ENCODE measurements around the gene BEST1. TPM values are rescaled to one million over a fixed set of nuclear protein-coding genes. Genes with fewer than 3 reads are reported as not detected.
"Not testable (repeated sequence)": the region's sequence is repeated elsewhere in the genome, so short reads cannot be mapped to it uniquely, and the experiment has no call there.

BEST1 gene
- total and polyA plus RNA-seq, 4 donors: 7.3 to 21.0 (median 12.7) TPM

DNA sequence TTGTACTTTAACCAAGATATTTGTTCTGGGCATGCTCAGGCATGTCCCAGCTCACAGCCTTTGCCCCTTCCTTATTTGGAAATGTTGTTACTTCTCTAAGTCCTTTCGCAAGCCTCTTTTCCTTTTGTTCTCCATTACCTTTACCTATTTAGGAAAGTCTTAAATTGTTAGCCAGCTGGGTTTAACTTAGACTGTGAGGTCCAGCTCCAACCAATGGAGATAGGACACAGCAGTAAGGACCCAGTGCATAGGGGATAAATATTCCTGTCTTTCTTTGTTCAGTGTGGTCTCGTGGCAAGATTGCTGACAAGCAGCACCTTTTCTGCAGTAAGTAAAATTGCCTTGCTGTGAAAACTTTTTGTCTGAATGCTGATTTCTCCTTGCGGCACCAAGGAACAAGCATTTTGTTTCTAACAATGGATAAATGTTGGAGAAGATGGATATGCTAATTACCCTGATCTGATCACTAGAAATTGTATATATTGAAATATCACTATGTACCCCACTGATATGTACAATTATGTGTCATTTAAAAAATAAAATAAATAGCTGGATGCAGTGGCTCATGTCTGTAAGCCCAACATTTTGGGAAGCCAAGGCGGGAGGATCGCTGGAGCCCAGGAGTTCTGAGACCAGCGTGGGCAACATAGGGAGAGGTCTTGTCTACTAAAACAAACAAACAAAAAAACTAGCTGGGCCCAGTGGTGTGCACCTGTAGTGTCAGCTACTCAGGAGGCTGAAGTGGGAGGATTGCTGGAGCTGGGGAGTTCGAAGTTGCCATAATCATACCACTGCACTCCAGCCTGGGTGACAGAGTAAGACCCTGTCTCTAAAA, 49.2 kb downstream of the BEST1 start:
- Histone ChIP-seq H3K27me3 (ENCODE audit: control insufficient read depth, insufficient read depth, low read length) (no peaks in the 10 kb centered on the region), H3K36me3 (ENCODE audit: control insufficient read depth, insufficient read depth, low read length) (no peaks in the 10 kb centered on the region), H3K9me3 (ENCODE audit: control insufficient read depth, insufficient read depth, low read length) (no peaks in the 10 kb centered on the region), H3K4me1 (ENCODE audit: control insufficient read depth, insufficient read depth, low read length) (peaks cover 4% of the 10 kb centered on the region), H3K4me3 (ENCODE audit: low read depth, low read length) (no peak overlapping the region), H3K27ac (ENCODE audit: low read depth, low read length) (no peak overlapping the region)
- 100% methylated on average over 2 of the region's 7 CpGs for WGBS (ENCODE audit: insufficient coverage)
- DNase-seq (ENCODE audit: low read depth in 4 of 6, low spot score in 6 of 6): no peak

DNA sequence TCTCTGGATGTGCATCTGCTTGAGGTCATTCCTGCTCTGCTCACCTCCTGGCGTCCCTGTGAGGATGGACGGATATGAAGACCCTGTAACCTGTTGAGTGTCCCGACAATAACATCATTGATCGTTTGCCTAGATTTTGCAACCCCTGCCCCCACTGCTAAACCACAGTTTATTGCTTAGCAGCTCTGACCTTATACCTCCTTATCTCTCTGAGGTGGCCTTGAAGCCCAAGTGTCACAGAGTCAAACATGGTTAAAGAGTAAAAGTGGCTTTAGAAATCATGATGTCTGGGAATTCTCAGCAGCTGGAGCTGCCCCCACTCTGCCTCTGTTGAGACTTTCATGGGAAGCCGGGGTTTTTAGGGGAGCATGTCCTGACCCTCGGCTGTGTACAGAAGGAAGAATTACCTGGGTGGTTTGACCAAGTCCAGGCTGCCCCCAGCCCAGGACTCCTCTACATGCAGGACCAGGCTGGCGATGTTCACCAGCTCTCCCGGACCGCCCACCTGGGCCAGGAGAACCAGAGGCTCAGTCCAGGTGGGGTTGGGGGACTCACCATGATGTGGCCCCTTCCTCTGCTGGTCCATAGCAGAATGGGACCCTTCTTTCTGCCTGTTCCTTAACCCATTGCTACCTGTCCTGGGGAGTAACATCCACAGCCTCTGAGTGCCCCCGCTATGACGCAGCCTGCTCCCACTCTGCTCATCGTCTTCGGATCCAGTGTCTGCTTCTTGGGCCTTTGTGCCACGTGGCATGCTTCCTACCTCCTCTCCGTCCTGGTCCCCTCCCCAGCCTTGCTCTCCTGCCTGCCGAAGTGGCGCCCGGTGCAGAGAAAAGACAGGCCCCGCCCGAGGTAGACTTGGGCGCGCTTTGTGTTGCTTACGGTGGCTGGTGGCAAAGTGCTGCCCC, 50.6 kb downstream of the BEST1 start:
- Histone ChIP-seq H3K9me3 (ENCODE audit: control insufficient read depth, insufficient read depth, low read length) (no peaks in the 10 kb centered on the region), H3K4me1 (ENCODE audit: control insufficient read depth, insufficient read depth, low read length) (peaks cover 8% of the 10 kb centered on the region), H3K27ac (ENCODE audit: low read depth, low read length) (no peak overlapping the region), H3K27me3 (ENCODE audit: control insufficient read depth, insufficient read depth, low read length) (no peaks in the 10 kb centered on the region), H3K4me3 (ENCODE audit: low read depth, low read length) (no peak overlapping the region), H3K36me3 (ENCODE audit: control insufficient read depth, insufficient read depth, low read length) (no peaks in the 10 kb centered on the region)
- 92% methylated on average over 20 of the region's 23 CpGs for WGBS (ENCODE audit: insufficient coverage)
- no peak for DNase-seq (ENCODE audit: low read depth in 4 of 6, low spot score in 6 of 6)

DNA sequence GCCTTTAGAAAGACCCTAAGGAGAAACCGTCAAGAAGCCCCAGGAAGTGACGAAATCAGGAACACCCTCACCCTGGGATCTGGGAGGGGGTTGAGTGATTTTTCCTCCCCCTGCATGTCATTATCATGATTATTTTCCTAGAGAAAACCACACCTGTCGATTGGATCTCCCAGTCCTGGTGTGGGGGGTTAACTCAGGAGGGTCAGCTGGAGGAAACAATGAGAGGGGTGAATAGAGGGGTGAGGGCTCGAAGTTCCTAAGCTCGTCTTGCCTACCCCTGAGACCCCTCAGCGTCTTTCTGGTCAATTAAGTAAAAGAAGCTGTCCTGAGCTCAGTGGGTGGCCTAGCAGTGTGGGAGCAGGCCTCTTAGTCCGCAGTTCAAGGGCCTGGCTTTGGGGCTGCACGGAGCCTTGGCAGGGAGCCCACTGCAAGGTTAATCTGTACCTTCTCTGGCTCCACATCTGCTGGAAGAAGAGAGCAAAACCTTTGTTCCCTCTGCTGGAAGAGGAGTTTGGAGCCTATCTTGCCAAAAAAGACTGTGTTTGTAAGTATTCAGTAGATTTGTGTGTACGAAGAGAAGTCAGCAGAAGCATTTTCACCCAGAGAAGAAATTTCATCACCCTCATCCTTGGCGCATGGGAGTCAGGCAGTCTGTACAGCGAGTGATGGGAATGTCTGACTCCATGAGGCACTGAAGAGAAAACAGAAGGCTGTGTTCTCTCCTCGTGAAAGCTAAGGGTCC, 51.5 kb downstream of the BEST1 start:
- no peak overlapping the region for H3K27ac ChIP-seq (ENCODE audit: low read depth, low read length)

DNA sequence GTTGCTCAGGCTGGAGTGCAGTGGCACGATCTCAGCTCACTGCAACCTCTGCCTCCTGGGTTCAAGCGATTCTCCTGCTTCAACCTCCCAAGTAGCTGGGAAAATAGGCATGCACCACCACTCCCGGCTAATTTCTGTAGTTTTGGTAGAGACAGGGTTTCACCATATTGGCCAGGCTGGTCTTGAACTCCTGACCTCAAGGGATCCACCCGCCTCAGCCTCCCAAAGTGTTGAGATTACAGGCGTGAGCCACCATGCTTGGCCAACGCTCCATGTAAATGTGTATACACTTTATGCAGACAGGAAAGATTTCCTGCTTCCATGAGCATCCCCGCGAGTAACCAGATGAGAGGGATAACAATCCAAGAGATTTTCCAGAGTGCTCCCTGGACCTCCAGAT, 52.1 kb downstream of the BEST1 start:
- not testable (repeated sequence) for H3K36me3 ChIP-seq (ENCODE audit: control insufficient read depth, insufficient read depth, low read length); H3K27me3 ChIP-seq (ENCODE audit: control insufficient read depth, insufficient read depth, low read length); DNase-seq (ENCODE audit: low read depth in 4 of 6, low spot score in 6 of 6); H3K27ac ChIP-seq (ENCODE audit: low read depth, low read length); H3K9me3 ChIP-seq (ENCODE audit: control insufficient read depth, insufficient read depth, low read length); H3K4me3 ChIP-seq (ENCODE audit: low read depth, low read length); H3K4me1 ChIP-seq (ENCODE audit: control insufficient read depth, insufficient read depth, low read length)
- 96% methylated on average over 6 of the region's 8 CpGs for WGBS (ENCODE audit: insufficient coverage)

More for the DNA sequence above, 51.5 kb downstream of the BEST1 start:
- WGBS (ENCODE audit: insufficient coverage): 26% methylated on average over 8 of the region's 12 CpGs
- H3K27me3 ChIP-seq (ENCODE audit: control insufficient read depth, insufficient read depth, low read length): no peaks in the 10 kb centered on the region
- peaks cover 8% of the 10 kb centered on the region for H3K4me1 ChIP-seq (ENCODE audit: control insufficient read depth, insufficient read depth, low read length)
- H3K36me3 ChIP-seq (ENCODE audit: control insufficient read depth, insufficient read depth, low read length): no peaks in the 10 kb centered on the region
- H3K9me3 ChIP-seq (ENCODE audit: control insufficient read depth, insufficient read depth, low read length): no peaks in the 10 kb centered on the region
- no peak overlapping the region for H3K4me3 ChIP-seq (ENCODE audit: low read depth, low read length)
- peak in 2 of 6 donors; percentile 17 to 32 for DNase-seq (ENCODE audit: low read depth in 4 of 6, low spot score in 6 of 6)

DNA sequence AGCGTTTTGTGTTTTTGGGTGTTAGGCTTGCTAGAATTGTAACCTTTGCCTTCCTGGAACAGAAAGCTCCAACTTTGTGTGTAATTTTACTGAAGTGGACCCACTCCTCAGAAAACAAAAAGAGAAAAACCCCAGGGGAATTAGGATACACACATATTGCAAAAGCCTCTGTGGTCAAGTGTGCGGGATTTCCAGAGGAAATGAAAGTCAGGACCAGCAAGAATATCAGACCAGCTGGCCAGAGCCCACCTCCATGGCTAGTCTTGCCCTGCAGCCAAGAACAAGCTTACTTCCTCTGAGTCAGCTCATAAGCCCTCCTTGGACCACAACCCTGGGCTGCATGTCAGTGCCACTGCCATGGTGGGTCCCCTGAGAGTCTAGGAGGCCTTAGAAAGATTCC, 54.3 kb downstream of the BEST1 start:
- H3K27ac ChIP-seq (ENCODE audit: low read depth, low read length): no peak overlapping the region
- H3K36me3 ChIP-seq (ENCODE audit: control insufficient read depth, insufficient read depth, low read length): no peaks in the 10 kb centered on the region
- no peak overlapping the region for H3K4me3 ChIP-seq (ENCODE audit: low read depth, low read length)
- no peak for DNase-seq (ENCODE audit: low read depth in 4 of 6, low spot score in 6 of 6)
- no CpG with 5 or more reads among the region's 2 CpGs for WGBS (ENCODE audit: insufficient coverage)
- no peaks in the 10 kb centered on the region for H3K27me3 ChIP-seq (ENCODE audit: control insufficient read depth, insufficient read depth, low read length)
- no peaks in the 10 kb centered on the region for H3K9me3 ChIP-seq (ENCODE audit: control insufficient read depth, insufficient read depth, low read length)
- H3K4me1 ChIP-seq (ENCODE audit: control insufficient read depth, insufficient read depth, low read length): peaks cover 8% of the 10 kb centered on the region

DNA sequence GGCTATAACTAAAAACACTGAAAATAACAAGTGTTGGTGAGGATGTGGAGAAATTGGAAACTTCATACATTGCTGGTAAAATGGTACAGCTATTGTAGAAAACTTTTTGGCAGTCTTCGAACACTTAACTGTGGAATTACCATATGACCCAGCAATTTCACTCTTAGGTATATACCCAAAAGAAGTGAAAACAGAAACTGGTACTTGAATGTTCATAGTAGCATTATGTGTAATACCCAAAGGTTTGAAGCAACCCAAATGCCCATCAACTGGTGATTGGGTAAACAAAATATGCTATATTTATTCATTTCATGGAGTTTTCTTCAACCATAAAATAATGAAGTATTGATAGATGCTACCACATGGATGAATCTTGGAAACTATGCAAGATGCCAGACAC, 58.0 kb downstream of the BEST1 start:
- Histone ChIP-seq H3K4me1 (ENCODE audit: control insufficient read depth, insufficient read depth, low read length) (peaks cover 6% of the 10 kb centered on the region), H3K27me3 (ENCODE audit: control insufficient read depth, insufficient read depth, low read length) (no peaks in the 10 kb centered on the region), H3K27ac (ENCODE audit: low read depth, low read length) (no peak overlapping the region), H3K9me3 (ENCODE audit: control insufficient read depth, insufficient read depth, low read length) (no peaks in the 10 kb centered on the region), H3K4me3 (ENCODE audit: low read depth, low read length) (no peak overlapping the region), H3K36me3 (ENCODE audit: control insufficient read depth, insufficient read depth, low read length) (no peaks in the 10 kb centered on the region)
- DNase-seq (ENCODE audit: low read depth in 4 of 6, low spot score in 6 of 6): no peak
- WGBS (ENCODE audit: insufficient coverage): no CpG with 5 or more reads among the region's 1 CpG

DNA sequence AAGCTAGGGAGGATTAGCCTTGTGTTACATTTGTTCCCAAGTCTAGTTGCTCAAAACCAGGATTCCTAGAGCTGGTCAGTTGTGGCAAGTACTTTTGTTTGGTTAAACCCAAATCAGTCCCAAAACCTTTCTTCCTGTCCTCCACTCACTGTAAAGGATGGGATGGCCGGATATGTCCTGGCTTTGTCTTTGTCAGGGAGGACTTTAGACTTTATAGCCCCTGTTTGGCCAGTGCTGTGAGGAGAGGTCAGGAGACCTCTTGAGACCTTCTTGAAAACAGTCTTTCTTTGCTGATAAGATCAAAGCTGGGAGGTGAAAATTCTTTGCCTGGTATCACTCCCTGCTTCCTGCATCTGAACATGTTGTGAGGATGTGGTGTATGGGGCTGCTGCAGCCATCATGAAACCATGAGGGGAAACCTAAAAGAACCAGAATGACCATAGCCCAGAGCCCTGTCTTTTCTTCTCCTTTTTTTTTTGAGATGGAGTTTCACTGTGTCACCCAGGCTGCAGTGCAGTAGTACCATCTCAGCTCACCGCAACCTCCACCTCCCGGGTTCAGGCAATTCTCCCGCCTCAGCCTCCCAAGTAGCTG, 60.9 kb downstream of the BEST1 start:
- no CpG with 5 or more reads among the region's 4 CpGs for WGBS (ENCODE audit: insufficient coverage)
- H3K27ac ChIP-seq (ENCODE audit: low read depth, low read length): no peak overlapping the region
- no peaks in the 10 kb centered on the region for H3K27me3 ChIP-seq (ENCODE audit: control insufficient read depth, insufficient read depth, low read length)
- H3K9me3 ChIP-seq (ENCODE audit: control insufficient read depth, insufficient read depth, low read length): no peaks in the 10 kb centered on the region
- H3K4me3 ChIP-seq (ENCODE audit: low read depth, low read length): no peak overlapping the region
- H3K36me3 ChIP-seq (ENCODE audit: control insufficient read depth, insufficient read depth, low read length): no peaks in the 10 kb centered on the region
- DNase-seq (ENCODE audit: low read depth in 4 of 6, low spot score in 6 of 6): no peak
- peaks cover 6% of the 10 kb centered on the region for H3K4me1 ChIP-seq (ENCODE audit: control insufficient read depth, insufficient read depth, low read length)

DNA sequence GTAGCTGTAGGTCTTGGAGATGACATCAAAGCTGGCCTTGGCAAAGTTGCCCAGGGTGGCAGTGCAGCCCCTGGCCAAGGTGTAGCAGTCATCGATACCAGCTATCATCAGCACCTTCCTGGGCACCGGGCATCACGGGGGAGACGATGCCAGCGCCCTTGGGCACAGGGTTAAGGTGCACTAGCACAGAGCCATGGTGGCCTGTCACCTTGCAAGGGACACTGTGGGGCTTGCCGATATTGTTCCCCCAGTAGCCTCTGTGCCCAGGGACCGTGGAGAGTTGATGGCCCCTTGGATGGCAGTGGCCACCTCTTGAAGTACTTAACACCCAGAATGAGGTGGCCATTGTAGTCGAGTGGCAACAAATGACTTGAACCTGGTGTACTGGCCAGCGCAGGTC, 61.7 kb downstream of the BEST1 start:
- H3K4me3 ChIP-seq (ENCODE audit: low read depth, low read length): no peak overlapping the region
- no peaks in the 10 kb centered on the region for H3K36me3 ChIP-seq (ENCODE audit: control insufficient read depth, insufficient read depth, low read length)
- WGBS (ENCODE audit: insufficient coverage): 89% methylated on average over 9 of the region's 9 CpGs
- no peaks in the 10 kb centered on the region for H3K27me3 ChIP-seq (ENCODE audit: control insufficient read depth, insufficient read depth, low read length)
- no peak overlapping the region for H3K27ac ChIP-seq (ENCODE audit: low read depth, low read length)
- DNase-seq (ENCODE audit: low read depth in 4 of 6, low spot score in 6 of 6): no peak
- H3K4me1 ChIP-seq (ENCODE audit: control insufficient read depth, insufficient read depth, low read length): peaks cover 6% of the 10 kb centered on the region
- H3K9me3 ChIP-seq (ENCODE audit: control insufficient read depth, insufficient read depth, low read length): no peaks in the 10 kb centered on the region

DNA sequence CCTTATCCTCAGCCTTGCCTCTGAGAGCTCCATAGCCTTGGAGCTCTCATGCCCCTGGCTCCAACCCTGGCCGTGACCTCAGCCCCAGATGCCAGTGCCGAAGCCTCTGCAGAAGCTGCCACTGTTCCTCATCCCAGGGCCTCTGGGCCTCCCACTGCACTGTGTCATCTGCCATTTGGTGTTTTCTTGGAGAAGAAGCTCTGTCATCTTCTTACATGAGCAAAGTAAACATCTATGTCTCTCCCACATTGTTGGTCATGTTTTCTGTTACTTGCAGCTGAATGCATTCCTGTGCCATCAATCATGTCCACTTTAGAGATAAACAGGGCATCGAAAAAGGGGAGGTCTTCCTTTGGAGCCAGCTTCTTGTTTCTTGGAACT, 62.3 kb downstream of the BEST1 start:
- Histone ChIP-seq H3K4me1 (ENCODE audit: control insufficient read depth, insufficient read depth, low read length) (peaks cover 6% of the 10 kb centered on the region), H3K4me3 (ENCODE audit: low read depth, low read length) (no peak overlapping the region), H3K27me3 (ENCODE audit: control insufficient read depth, insufficient read depth, low read length) (no peaks in the 10 kb centered on the region), H3K36me3 (ENCODE audit: control insufficient read depth, insufficient read depth, low read length) (no peaks in the 10 kb centered on the region), H3K27ac (ENCODE audit: low read depth, low read length) (no peak overlapping the region), H3K9me3 (ENCODE audit: control insufficient read depth, insufficient read depth, low read length) (no peaks in the 10 kb centered on the region)
- 80% methylated on average over 3 of the region's 3 CpGs for WGBS (ENCODE audit: insufficient coverage)
- DNase-seq (ENCODE audit: low read depth in 4 of 6, low spot score in 6 of 6): no peak

Data from spinal cord (tissue), 10 donors.